ENCODE data around the gene THPO. TPM values are rescaled to one million over a fixed set of nuclear protein-coding genes. Genes with fewer than 3 reads are reported as not detected.

THPO gene
- total and polyA plus RNA-seq, 7 donors, result 0.25 to 0.36 TPM; not detected in 5

DNA sequence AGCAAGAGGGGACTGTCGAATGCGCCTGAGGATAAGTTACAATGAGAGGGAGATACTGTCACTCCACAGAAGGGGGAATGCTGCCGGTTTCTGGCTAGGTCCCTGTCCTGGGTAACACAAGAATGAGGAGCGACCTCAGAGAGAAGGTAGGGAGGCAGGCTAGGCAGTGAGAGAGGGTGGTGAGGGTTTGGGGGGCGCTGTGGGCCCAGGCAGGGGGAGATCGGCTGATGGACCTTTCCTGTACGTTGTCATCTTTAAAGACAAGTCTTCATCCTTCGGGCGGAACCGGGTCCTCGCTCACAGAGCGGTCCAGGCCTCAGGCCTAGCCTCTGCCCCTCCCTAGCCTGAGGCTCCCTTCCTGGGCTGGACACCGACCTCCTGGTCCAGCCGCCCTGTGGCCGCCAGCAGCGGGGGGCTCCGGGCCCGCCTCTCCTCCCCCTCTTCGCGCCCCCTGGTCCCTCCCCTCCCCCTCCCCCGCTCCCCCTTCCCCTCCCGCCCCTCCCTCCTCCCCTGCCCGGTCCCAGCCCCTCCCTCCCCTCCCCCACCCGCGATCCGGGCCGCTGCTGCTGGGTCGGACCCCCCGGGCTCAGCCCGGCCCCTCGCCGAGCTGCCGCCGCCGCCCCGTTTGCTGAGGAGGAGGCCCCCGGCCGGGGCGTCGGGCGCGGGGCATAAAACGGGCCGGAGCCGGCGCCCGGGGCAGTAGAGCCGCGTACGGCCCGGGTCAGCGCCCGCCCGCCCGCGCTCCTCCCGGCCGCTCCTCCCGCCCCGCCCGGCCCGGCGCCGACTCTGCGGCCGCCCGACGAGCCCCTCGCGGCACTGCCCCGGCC, 1.6 kb upstream of the THPO start, which contains the start of gene CHRD:
Gene CHRD, plus strand, starts transcription at position 697 of the 827 bp plus-strand sequence. CDS start 265 bp downstream, outside the sequence.
- no peaks in the 10 kb centered on the region for H3K36me3 ChIP-seq
- peak; percentile 81 for DNase-seq
- peak within 1 kb of the TSS; percentile 65 to 72 (median 70) for H3K27ac ChIP-seq
- no peaks in the 10 kb centered on the region for H3K9me3 ChIP-seq
- no peak for TF ChIP-seq POLR2A (IDR thresholded peaks at IDR 0.05)
- TF ChIP-seq, protein P1, sequence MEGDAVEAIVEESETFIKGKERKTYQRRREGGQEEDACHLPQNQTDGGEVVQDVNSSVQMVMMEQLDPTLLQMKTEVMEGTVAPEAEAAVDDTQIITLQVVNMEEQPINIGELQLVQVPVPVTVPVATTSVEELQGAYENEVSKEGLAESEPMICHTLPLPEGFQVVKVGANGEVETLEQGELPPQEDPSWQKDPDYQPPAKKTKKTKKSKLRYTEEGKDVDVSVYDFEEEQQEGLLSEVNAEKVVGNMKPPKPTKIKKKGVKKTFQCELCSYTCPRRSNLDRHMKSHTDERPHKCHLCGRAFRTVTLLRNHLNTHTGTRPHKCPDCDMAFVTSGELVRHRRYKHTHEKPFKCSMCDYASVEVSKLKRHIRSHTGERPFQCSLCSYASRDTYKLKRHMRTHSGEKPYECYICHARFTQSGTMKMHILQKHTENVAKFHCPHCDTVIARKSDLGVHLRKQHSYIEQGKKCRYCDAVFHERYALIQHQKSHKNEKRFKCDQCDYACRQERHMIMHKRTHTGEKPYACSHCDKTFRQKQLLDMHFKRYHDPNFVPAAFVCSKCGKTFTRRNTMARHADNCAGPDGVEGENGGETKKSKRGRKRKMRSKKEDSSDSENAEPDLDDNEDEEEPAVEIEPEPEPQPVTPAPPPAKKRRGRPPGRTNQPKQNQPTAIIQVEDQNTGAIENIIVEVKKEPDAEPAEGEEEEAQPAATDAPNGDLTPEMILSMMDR (IDR thresholded peaks at IDR 0.05), result no peak
- TF ChIP-seq EP300 (IDR thresholded peaks at IDR 0.05), result no peak
- no peak for TF ChIP-seq POLR2AphosphoS5 (IDR thresholded peaks at IDR 0.05)
- H3K4me1 ChIP-seq, result peaks cover 0 to 23% (median 19%) of the 10 kb centered on the region in 4 donors
- intact Hi-C loops (cut with DNase I), result no loop called here
- 11 to 19% methylated on average over 67 to 68 of the region's 71 CpGs for WGBS, 2 donors
- peak within 1 kb of the TSS; percentile 25 to 58 (median 54) for H3K4me3 ChIP-seq
- peaks cover 3 to 36% (median 30%) of the 10 kb centered on the region in 3 donors for H3K27me3 ChIP-seq

DNA sequence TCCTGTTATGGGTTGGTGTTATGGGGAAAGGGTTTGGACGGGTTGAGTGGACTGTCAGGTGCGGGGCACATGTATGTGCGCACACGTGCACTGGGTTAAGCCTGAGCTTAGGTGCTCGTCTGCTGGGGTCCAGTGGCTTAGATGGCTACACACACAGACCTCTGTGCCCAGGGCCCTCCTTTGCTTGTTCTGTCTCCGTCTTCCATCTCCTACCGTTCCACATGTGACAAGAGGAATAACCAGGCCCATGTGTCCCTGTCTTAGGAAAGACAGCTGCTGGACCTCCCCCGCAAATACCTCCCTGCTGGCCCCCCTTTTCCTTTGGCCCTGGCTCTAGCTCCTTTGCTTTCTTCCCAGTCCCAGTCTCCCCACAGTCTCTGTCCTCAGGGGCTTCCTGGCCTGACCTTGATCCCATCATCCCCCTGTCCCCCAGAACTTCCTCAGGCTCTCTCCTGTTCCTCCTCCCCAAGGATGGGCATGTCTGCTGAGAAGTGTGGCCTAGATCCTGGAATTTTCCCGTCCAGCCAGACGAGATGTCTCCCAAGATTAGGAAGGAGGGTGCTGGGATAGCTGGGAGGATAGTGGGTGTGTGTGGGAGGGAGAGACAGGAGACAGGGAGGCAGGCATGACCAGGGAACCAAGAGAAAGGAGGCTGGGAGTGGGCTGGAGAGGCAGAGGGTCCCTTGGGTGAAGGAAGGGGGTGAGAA, 797 bp upstream of the THPO start:
- intact Hi-C loops (cut with DNase I), result no loop called here
- Histone ChIP-seq H3K27ac (peak overlapping the region; percentile 65 to 72 (median 70)), H3K9me3 (no peaks in the 10 kb centered on the region), H3K4me1 (peaks cover 0 to 23% (median 19%) of the 10 kb centered on the region in 4 donors), H3K4me3 (peak overlapping the region in 2 of 4 donors; percentile 52 to 58), H3K36me3 (no peaks in the 10 kb centered on the region), H3K27me3 (peaks cover 3 to 36% (median 30%) of the 10 kb centered on the region in 3 donors)
- WGBS, 2 donors, result 79 to 84% methylated on average over 10 of the region's 10 CpGs
- DNase-seq, result peak; percentile 70
- no peak for TF ChIP-seq EP300 (IDR thresholded peaks at IDR 0.05)
- TF ChIP-seq POLR2A (IDR thresholded peaks at IDR 0.05), result no peak
- no peak for TF ChIP-seq POLR2AphosphoS5 (IDR thresholded peaks at IDR 0.05)
- TF ChIP-seq, protein P1 (IDR thresholded peaks at IDR 0.05), result no peak

DNA sequence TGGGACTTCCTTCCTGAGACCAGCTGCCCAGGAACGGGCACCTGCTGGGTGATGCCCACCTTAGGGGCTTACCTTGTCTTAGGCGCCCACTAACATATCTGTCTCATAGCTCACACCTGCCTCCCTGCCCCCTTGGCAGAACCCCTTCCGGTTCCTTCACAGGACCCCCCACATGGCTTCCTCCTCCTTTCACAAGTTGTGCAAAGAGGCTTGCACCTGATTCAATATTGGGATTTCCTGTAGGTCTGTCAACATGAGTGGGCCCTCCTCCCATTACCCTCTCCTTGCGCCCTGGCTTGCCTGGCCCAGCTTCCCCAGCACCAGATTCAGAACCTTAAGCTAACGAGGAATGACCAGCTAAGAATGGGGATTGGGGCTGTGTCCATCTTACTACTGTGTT, 633 bp downstream of the THPO start:
- TF ChIP-seq POLR2AphosphoS5 (IDR thresholded peaks at IDR 0.05) (no peak), EP300 (IDR thresholded peaks at IDR 0.05) (no peak), POLR2A (IDR thresholded peaks at IDR 0.05) (no peak)
- TF ChIP-seq, protein P1 (IDR thresholded peaks at IDR 0.05), result no peak
- 64 to 80% methylated on average over 5 of the region's 5 CpGs for WGBS, 2 donors
- H3K36me3 ChIP-seq, result no peaks in the 10 kb centered on the region
- intact Hi-C loops (cut with DNase I), result no loop called here
- no peaks in the 10 kb centered on the region for H3K9me3 ChIP-seq
- DNase-seq, result peak; percentile 59
- H3K27me3 ChIP-seq, result peaks cover 3 to 36% (median 30%) of the 10 kb centered on the region in 3 donors
- H3K4me1 ChIP-seq, result peaks cover 0 to 23% (median 19%) of the 10 kb centered on the region in 4 donors
- no peak overlapping the region for H3K27ac ChIP-seq
- no peak overlapping the region for H3K4me3 ChIP-seq

DNA sequence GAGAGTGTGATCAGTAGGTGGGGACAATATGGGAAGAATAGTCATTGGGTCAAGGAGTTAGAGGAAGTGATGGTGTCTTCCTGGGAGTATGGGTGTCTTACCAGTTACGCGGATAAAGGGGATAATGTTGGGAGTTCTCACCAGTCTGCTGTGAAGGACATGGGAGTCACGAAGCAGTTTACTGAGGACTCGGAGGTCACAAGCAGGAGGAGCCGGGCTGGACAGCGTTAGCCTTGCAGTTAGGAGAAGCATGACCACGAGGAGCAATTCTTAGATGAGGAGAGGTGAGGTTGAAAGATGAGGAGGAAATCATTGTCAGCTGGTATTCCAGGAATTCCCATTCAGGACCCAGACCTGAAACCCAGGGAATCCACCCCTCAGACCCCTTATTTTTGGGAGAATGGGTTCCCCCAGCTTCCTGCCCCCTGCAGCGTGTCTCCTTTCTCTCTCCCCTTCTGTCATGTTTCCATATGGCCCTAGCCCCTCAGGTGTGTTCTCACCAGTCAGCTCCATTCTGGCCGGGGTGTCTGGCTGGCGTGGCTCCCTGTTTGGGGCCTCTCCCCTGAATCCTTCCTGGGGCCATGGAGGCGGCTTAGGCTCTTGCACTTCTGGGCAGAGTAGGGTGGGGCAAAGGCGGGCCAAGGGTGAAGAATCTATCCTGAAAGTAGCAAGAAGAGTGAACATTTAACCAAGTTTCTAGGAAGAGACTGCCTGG, 2.1 kb downstream of the THPO start:
- TF ChIP-seq, protein P1 (IDR thresholded peaks at IDR 0.05), result no peak
- no peak for TF ChIP-seq EP300 (IDR thresholded peaks at IDR 0.05)
- H3K27me3 ChIP-seq, result peaks cover 3 to 26% (median 19%) of the 10 kb centered on the region in 3 donors
- DNase-seq, result no peak
- peaks cover 0 to 22% (median 13%) of the 10 kb centered on the region in 4 donors for H3K4me1 ChIP-seq
- intact Hi-C loops (cut with DNase I), result no loop called here
- H3K27ac ChIP-seq, result no peak overlapping the region
- H3K9me3 ChIP-seq, result no peaks in the 10 kb centered on the region
- H3K36me3 ChIP-seq, result no peaks in the 10 kb centered on the region
- WGBS, 2 donors, result 83 to 89% methylated on average over 12 of the region's 12 CpGs
- no peak overlapping the region for H3K4me3 ChIP-seq
